HepG2 (cell line): ENCODE results near the gene CARHSP1. TPM values are rescaled to one million over a fixed set of nuclear protein-coding genes. Genes with fewer than 3 reads are reported as not detected.

Experiments
- FLYWCH1 ChIP-seq: sonication (generic); formaldehyde crosslinking; IDR thresholded peaks from 2 replicates; pipeline ENCODE4 v1.8.1; 2023; ENCODE audit warnings: mild to moderate bottlenecking, missing genetic modification reagents
- MAZ ChIP-seq, 2 experiments: sonication (generic) in 1 of 2; formaldehyde crosslinking in 1 of 2; IDR thresholded peaks; 2 replicates each; pipeline versions ENCODE4 v1.5.0 to v1.6.1; 2012 to 2020; ENCODE audit warnings: low read depth in 2 of 2, mild to moderate bottlenecking in 2 of 2, borderline replicate concordance in 1 of 2, improper control_type of control experiment in 1 of 2, low read length in 1 of 2, missing genetic modification reagents in 1 of 2, moderate library complexity in 1 of 2
- PAWR ChIP-seq: sonication (generic); formaldehyde crosslinking; IDR thresholded peaks from 2 replicates; pipeline ENCODE4 v1.4.0; 2020; ENCODE audit warnings: missing genetic modification reagents, mild to moderate bottlenecking, borderline replicate concordance
- SIX1 ChIP-seq: sonication (generic); formaldehyde crosslinking; IDR thresholded peaks from 2 replicates; pipeline ENCODE4 v1.4.0; 2020; ENCODE audit warnings: missing genetic modification reagents, borderline replicate concordance
- SMC3 ChIP-seq: IDR thresholded peaks from 2 replicates; pipeline ENCODE4 v1.6.1; 2011; ENCODE audit warnings: low read length, improper control_type of control experiment
- ZNF160 ChIP-seq: sonication (generic); formaldehyde crosslinking; IDR thresholded peaks from 2 replicates; pipeline ENCODE4 v1.8.0; 2022; ENCODE audit warnings: mild to moderate bottlenecking, inconsistent platforms, missing genetic modification reagents
- ZNF264 ChIP-seq: sonication (generic); formaldehyde crosslinking; IDR thresholded peaks from 2 replicates; pipeline ENCODE4 v1.4.0; 2020; ENCODE audit warnings: missing genetic modification reagents
- ZNF33A ChIP-seq: sonication (generic); formaldehyde crosslinking; IDR thresholded peaks from 2 replicates; pipeline ENCODE4 v1.5.1; 2020; ENCODE audit warnings: missing genetic modification reagents, mild to moderate bottlenecking, moderate library complexity, borderline replicate concordance
- ZNF34 ChIP-seq: sonication (generic); formaldehyde crosslinking; IDR thresholded peaks from 2 replicates; pipeline ENCODE4 v1.4.0; 2020; ENCODE audit warnings: mild to moderate bottlenecking, missing genetic modification reagents, borderline replicate concordance
- ZNF878 ChIP-seq: sonication (generic); formaldehyde crosslinking; IDR thresholded peaks from 2 replicates; pipeline ENCODE4 v1.8.1; 2023; ENCODE audit warnings: mild to moderate bottlenecking, missing genetic modification reagents, moderate library complexity
- ZNF879 ChIP-seq: sonication (generic); formaldehyde crosslinking; IDR thresholded peaks from 2 replicates; pipeline ENCODE4 v1.8.1; 2023; ENCODE audit warnings: missing genetic modification reagents
- polyA plus RNA-seq, 8 experiments: library from polyadenylated mRNA; depleted of rRNA in 3 of 8; stranded (reverse) in 7 of 8; unstranded in 1 of 8; fragments of >200 nt; fragmentation: Illumina TruSeq in 4 of 8; extraction: Trizol in 4 of 8; gene quantifications; 2 replicates each; pipeline versions ENCODE4 v1.2.1 to v1.2.3, GENCODE V29; 2011 to 2016; ENCODE audit warnings: low read depth in 4 of 8, missing spikeins in 1 of 8, mixed read lengths in 1 of 8; ENCODE audit not compliant: insufficient read depth in 1 of 8
- total RNA-seq, 5 experiments: library from RNA; depleted of rRNA; stranded (reverse); fragments of >200 nt; fragmentation: Illumina TruSeq; extraction: Trizol; gene quantifications; 2 replicates each; pipeline ENCODE4 v1.2.3, GENCODE V29; 2016; ENCODE audit warnings: low read depth in 1 of 5
- TF ChIP-seq, protein P1 (sequence below): sonication (generic); formaldehyde crosslinking; IDR thresholded peaks from 2 replicates; pipeline ENCODE4 v1.5.0; 2020; ENCODE audit warnings: mild to moderate bottlenecking, missing genetic modification reagents, borderline replicate concordance
- TF ChIP-seq, protein P2 (sequence below): sonication (generic); formaldehyde crosslinking; IDR thresholded peaks from 2 replicates; pipeline ENCODE4 v1.8.1; 2023; ENCODE audit warnings: mild to moderate bottlenecking, inconsistent platforms, moderate library complexity, missing genetic modification reagents, borderline replicate concordance
- TF ChIP-seq, protein P3 (sequence below): sonication (generic); formaldehyde crosslinking; IDR thresholded peaks from 2 replicates; pipeline ENCODE4 v1.4.0; 2020; ENCODE audit warnings: mild to moderate bottlenecking, missing genetic modification reagents, borderline replicate concordance
- TF ChIP-seq, protein P4 (sequence below): sonication (generic); formaldehyde crosslinking; IDR thresholded peaks from 2 replicates; pipeline ENCODE4 v1.8.1; 2023; ENCODE audit warnings: mild to moderate bottlenecking, missing genetic modification reagents

Gene CARHSP1
- total and polyA plus RNA-seq, 2 of the 13 experiments (the other 11 are each of a cell fraction or from before 2014, with no cell fraction given) = 173 to 345 TPM

DNA sequence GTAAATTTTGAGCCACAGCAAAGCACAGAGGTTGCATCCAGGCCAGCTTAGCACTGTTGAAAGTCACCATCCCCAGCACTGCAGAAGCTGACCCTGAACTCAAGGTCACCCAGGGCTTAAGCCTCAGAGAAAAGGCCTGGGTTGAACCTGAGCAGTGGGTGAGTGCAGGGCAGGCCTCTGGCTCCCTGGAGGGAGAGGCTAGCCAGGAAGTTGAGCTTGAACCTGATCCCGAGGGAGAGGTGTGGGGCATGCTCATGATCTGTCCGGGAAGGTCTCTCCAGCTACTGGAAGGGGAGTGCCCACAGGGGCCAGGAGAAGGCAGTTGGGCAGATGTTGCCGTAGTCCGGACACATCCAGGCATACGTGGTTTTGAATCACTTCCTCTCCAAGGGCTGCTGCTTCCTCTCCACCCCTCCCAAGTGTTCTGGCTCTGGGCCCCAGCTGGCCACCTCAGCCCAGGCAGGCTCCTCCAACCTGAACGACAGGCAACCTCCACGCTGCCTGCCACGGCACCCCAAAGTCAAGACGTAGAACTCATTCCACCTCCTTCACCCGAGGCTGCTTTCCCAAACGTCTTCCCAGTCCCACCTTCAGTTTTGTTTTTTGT lies 18.4 kb downstream of the CARHSP1 start (continued):
- TF ChIP-seq, protein P1, sequence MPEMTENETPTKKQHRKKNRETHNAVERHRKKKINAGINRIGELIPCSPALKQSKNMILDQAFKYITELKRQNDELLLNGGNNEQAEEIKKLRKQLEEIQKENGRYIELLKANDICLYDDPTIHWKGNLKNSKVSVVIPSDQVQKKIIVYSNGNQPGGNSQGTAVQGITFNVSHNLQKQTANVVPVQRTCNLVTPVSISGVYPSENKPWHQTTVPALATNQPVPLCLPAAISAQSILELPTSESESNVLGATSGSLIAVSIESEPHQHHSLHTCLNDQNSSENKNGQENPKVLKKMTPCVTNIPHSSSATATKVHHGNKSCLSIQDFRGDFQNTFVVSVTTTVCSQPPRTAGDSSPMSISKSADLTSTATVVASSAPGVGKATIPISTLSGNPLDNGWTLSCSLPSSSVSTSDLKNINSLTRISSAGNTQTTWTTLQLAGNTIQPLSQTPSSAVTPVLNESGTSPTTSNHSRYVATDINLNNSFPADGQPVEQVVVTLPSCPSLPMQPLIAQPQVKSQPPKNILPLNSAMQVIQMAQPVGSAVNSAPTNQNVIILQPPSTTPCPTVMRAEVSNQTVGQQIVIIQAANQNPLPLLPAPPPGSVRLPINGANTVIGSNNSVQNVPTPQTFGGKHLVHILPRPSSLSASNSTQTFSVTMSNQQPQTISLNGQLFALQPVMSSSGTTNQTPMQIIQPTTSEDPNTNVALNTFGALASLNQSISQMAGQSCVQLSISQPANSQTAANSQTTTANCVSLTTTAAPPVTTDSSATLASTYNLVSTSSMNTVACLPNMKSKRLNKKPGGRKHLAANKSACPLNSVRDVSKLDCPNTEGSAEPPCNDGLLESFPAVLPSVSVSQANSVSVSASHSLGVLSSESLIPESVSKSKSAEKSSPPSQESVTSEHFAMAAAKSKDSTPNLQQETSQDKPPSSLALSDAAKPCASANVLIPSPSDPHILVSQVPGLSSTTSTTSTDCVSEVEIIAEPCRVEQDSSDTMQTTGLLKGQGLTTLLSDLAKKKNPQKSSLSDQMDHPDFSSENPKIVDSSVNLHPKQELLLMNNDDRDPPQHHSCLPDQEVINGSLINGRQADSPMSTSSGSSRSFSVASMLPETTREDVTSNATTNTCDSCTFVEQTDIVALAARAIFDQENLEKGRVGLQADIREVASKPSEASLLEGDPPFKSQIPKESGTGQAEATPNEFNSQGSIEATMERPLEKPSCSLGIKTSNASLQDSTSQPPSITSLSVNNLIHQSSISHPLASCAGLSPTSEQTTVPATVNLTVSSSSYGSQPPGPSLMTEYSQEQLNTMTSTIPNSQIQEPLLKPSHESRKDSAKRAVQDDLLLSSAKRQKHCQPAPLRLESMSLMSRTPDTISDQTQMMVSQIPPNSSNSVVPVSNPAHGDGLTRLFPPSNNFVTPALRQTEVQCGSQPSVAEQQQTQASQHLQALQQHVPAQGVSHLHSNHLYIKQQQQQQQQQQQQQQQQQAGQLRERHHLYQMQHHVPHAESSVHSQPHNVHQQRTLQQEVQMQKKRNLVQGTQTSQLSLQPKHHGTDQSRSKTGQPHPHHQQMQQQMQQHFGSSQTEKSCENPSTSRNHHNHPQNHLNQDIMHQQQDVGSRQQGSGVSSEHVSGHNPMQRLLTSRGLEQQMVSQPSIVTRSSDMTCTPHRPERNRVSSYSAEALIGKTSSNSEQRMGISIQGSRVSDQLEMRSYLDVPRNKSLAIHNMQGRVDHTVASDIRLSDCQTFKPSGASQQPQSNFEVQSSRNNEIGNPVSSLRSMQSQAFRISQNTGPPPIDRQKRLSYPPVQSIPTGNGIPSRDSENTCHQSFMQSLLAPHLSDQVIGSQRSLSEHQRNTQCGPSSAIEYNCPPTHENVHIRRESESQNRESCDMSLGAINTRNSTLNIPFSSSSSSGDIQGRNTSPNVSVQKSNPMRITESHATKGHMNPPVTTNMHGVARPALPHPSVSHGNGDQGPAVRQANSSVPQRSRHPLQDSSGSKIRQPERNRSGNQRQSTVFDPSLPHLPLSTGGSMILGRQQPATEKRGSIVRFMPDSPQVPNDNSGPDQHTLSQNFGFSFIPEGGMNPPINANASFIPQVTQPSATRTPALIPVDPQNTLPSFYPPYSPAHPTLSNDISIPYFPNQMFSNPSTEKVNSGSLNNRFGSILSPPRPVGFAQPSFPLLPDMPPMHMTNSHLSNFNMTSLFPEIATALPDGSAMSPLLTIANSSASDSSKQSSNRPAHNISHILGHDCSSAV = no peak; the same call in 1 of the 2 replicates
- TF ChIP-seq ZNF33A (CRISPR knock-in tag) (no peak), MAZ (IDR thresholded peaks at IDR 0.05; ENCODE audit: borderline replicate concordance, low read depth, low read length) (0 out of 2 replicates have a peak, but pooled peaks have one; percentile 16), MAZ (CRISPR knock-in tag; IDR thresholded peaks at IDR 0.05; ENCODE audit: low read depth) (peak; percentile 87), SIX1 (CRISPR knock-in tag) (peak; percentile 54; the same call in 1 of the 2 replicates), PAWR (CRISPR knock-in tag) (no peak), SMC3 (peak; percentile 36; the same call in 1 of the 2 replicates), ZNF878 (CRISPR knock-in tag) (0 out of 2 replicates have a peak, but pooled peaks have one; percentile 7), ZNF264 (peak; percentile 95), ZNF160 (CRISPR knock-in tag) (no peak), ZNF34 (CRISPR knock-in tag) (peak; percentile 72; the same call in 1 of the 2 replicates), ZNF879 (CRISPR knock-in tag) (no peak), FLYWCH1 (CRISPR knock-in tag) (no peak)
- TF ChIP-seq, protein P2, sequence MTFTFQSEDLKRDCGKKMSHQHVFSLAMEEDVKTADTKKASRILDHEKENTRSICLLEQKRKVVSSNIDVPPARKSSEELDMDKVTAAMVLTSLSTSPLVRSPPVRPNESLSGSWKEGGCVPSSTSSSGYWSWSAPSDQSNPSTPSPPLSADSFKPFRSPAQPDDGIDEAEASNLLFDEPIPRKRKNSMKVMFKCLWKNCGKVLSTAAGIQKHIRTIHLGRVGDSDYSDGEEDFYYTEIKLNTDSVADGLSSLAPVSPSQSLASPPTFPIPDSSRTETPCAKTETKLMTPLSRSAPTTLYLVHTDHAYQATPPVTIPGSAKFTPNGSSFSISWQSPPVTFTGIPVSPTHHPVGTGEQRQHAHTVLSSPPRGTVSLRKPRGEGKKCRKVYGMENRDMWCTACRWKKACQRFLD (CRISPR knock-in tag) = peak; percentile 81; the same call in 1 of the 2 replicates
- TF ChIP-seq, protein P3, sequence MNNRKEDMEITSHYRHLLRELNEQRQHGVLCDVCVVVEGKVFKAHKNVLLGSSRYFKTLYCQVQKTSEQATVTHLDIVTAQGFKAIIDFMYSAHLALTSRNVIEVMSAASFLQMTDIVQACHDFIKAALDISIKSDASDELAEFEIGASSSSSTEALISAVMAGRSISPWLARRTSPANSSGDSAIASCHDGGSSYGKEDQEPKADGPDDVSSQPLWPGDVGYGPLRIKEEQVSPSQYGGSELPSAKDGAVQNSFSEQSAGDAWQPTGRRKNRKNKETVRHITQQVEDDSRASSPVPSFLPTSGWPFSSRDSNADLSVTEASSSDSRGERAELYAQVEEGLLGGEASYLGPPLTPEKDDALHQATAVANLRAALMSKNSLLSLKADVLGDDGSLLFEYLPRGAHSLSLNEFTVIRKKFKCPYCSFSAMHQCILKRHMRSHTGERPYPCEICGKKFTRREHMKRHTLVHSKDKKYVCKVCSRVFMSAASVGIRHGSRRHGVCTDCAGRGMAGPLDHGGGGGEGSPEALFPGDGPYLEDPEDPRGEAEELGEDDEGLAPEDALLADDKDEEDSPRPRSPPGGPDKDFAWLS = peak; percentile 74; the same call in 1 of the 2 replicates
- TF ChIP-seq, protein P4, sequence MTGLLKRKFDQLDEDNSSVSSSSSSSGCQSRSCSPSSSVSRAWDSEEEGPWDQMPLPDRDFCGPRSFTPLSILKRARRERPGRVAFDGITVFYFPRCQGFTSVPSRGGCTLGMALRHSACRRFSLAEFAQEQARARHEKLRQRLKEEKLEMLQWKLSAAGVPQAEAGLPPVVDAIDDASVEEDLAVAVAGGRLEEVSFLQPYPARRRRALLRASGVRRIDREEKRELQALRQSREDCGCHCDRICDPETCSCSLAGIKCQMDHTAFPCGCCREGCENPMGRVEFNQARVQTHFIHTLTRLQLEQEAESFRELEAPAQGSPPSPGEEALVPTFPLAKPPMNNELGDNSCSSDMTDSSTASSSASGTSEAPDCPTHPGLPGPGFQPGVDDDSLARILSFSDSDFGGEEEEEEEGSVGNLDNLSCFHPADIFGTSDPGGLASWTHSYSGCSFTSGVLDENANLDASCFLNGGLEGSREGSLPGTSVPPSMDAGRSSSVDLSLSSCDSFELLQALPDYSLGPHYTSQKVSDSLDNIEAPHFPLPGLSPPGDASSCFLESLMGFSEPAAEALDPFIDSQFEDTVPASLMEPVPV (CRISPR knock-in tag) = peak; percentile 88; the same call in 1 of the 2 replicates
